Activated naive CD4-positive, alpha-beta T cell treated with anti-CD3 and anti-CD28 coated beads, Interleukin-2, amount 50 U/mL, for 24 hours (primary cell): ENCODE measurements around the gene TXNDC9.
A peak's percentile ranks its signal among the peaks of the same experiment; 100 is the strongest.
"Not testable (repeated sequence)": the region's sequence is repeated elsewhere in the genome, so short reads cannot be mapped to it uniquely, and the experiment has no call there.

Source experiments
- H3K27ac Mint-ChIP-seq: one replicate; pipeline ENCODE4 v1.8.0; 2021; ENCODE audit warnings: mild to moderate bottlenecking, mixed read lengths
- H3K27me3 Mint-ChIP-seq: one replicate; pipeline ENCODE4 v1.8.0; 2021; ENCODE audit warnings: mixed read lengths
- H3K36me3 Mint-ChIP-seq: one replicate; pipeline ENCODE4 v1.8.0; 2021; ENCODE audit warnings: mixed read lengths
- H3K4me1 Mint-ChIP-seq: one replicate; pipeline ENCODE4 v1.8.0; 2021; ENCODE audit warnings: mixed read lengths
- H3K4me3 Mint-ChIP-seq: one replicate; pipeline ENCODE4 v1.8.0; 2021; ENCODE audit warnings: mild to moderate bottlenecking, mixed read lengths
- H3K9me3 Mint-ChIP-seq: one replicate; pipeline ENCODE4 v1.8.0; 2021; ENCODE audit warnings: mixed read lengths

Gene TXNDC9, protein sequence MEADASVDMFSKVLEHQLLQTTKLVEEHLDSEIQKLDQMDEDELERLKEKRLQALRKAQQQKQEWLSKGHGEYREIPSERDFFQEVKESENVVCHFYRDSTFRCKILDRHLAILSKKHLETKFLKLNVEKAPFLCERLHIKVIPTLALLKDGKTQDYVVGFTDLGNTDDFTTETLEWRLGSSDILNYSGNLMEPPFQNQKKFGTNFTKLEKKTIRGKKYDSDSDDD

DNA sequence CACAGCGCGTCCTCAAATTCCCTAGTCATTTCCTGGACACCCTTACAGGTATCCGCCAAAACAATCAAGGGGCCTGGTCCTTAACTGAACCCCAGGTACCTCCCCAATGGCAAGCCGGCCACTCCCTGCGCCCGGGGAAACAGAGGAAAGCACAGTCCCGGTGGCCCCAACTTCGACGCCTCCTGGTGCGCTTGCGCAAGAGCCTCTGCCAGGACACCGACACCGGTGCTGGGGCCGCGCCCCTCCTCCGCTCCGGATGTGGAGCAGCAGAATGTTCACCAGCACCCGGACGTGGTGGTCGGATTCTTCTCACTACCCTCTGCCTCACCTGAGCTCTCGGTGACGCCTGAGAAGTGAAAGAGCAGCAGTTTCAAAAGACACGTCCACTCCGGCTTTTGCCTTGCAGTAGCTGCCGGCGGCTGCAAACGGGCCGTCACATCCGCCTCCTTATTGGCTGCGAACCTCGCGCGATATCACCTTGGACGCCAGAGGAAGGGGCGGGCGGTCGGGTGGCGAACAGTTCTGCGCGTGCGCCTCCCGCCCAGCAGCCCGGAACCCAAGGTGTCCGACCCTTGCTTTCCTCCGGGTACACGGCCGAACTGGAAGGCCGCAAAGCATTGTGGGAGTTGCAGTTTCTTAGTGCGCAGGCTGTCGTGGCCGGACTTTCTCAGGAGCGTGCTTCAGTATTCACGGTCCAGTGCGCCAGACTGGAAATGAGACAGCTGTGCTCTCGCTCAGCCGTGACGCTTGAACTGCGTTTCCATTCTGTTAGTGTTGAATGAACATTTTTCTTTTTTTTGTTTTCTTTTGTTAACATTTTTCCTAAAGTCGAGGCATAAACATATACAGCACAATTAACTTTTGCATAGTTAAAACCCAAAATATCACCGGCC is at the start of gene TXNDC9:
Gene TXNDC9, minus strand, starts transcription at position 423 of the 893 bp plus-strand sequence. CDS start 3,123 bp downstream, outside the sequence.
- H3K4me1 Mint-ChIP-seq: peaks cover 38% of the 10 kb centered on the region
- H3K36me3 Mint-ChIP-seq: peaks cover 3% of the 10 kb centered on the region
- no peak within 1 kb of the TSS for H3K4me3 Mint-ChIP-seq
- H3K9me3 Mint-ChIP-seq: no peaks in the 10 kb centered on the region
- H3K27ac Mint-ChIP-seq: no peak within 1 kb of the TSS
- H3K27me3 Mint-ChIP-seq: no peaks in the 10 kb centered on the region

DNA sequence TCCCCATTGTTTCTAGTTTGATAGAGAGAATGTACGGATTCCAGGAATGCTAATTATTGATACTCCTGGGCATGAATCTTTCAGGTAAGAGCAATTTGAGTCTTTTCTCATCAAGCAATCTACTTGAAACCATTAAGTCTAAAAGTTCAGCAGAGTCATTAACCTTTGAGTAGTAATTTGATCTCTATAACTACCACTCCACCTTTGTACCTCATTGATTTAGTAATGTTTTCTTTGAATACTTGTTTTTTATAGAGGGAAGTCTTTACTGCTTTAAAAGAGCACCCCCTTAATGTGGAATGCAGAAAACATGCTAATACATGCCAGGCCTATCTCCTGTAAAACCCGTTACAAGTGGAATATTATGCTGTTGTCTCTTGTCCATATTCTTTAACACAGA is 46.0 kb upstream of the TXNDC9 start:
- Mint-ChIP-seq H3K27me3 (no peaks in the 10 kb centered on the region), H3K36me3 (peaks cover 37% of the 10 kb centered on the region), H3K27ac (no peak overlapping the region), H3K4me1 (peaks cover 18% of the 10 kb centered on the region), H3K9me3 (no peaks in the 10 kb centered on the region), H3K4me3 (no peak overlapping the region)

DNA sequence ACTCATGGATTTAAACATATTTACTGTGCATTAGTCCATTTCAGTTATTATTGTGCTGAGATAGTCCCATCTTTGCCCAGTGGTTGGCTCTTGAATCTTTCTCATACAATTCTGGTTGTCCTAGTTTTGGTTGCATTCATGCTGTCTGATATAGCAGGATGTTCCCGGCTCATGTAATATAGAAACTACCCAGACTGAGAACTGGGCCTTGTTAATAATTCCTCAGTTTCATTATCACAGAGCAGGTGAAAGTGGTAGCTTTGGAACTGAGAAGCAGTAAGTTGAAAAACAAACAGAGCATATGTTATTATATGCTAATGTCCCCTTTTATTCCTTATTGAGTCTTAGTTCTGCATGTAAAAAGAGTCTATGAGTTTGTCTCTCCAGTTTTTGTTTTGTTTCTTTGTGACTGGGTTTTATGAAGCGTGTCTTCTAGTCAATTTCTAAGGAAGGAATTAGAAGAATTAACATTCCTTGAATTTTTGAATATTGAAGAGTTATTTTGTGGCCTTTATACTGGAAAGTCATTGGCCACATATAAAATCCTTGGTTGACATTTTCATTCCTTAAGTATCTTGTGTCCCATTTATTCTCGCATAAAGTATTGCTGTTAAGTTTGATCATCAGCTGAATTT is 44.4 kb upstream of the TXNDC9 start:
- no peak overlapping the region for H3K4me3 Mint-ChIP-seq
- H3K36me3 Mint-ChIP-seq: peaks cover 40% of the 10 kb centered on the region
- H3K27ac Mint-ChIP-seq: peak overlapping the region; percentile 23
- peaks cover 18% of the 10 kb centered on the region for H3K4me1 Mint-ChIP-seq
- no peaks in the 10 kb centered on the region for H3K27me3 Mint-ChIP-seq
- no peaks in the 10 kb centered on the region for H3K9me3 Mint-ChIP-seq

DNA sequence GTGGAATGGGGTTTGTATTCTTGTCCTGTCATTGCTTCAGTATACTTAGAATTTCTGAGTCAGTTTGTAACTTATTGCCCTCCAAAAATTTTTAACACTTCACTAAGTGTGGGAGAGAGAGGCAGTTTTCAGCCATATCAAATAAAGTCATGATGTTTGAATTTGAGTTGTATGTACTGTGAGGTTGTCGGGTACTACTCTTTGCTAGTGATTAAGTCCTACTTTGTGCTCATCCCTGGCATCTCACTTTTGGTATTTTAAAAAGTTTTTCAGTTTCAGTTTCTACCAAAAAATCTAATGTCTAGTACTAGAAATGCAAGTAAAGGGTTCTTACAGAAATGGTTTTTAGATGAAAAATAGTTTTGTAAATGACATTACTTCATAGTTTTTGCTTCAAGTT is 41.7 kb upstream of the TXNDC9 start:
- peaks cover 45% of the 10 kb centered on the region for H3K36me3 Mint-ChIP-seq
- H3K4me3 Mint-ChIP-seq: no peak overlapping the region
- peak overlapping the region; percentile 74 for H3K27ac Mint-ChIP-seq
- no peaks in the 10 kb centered on the region for H3K27me3 Mint-ChIP-seq
- peaks cover 14% of the 10 kb centered on the region for H3K4me1 Mint-ChIP-seq
- H3K9me3 Mint-ChIP-seq: peaks cover 4% of the 10 kb centered on the region

DNA sequence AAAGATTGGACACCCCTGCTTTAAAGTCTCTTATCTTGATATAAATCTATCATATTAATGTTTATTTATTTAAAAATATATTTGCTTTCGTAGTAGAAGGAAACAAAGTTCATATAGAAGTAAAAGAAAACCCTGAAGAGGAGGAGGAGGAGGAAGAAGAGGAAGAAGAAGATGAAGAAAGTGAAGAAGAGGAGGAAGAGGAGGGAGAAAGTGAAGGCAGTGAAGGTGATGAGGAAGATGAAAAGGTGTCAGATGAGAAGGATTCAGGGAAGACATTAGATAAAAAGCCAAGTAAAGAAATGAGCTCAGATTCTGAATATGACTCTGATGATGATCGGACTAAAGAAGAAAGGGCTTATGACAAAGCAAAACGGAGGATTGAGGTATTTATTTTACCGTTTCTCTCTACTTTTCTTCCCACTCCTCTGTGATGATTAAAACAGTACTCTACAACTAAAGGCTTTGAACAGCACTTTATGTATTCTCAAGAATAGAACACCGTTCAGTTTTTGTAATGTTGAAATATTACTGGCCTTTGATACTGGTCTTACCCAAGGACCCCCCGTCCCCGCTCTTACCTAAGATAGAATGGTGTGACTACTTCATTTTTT is 40.2 kb upstream of the TXNDC9 start:
- Mint-ChIP-seq H3K27me3 (no peaks in the 10 kb centered on the region), H3K27ac (peak overlapping the region; percentile 13)

DNA sequence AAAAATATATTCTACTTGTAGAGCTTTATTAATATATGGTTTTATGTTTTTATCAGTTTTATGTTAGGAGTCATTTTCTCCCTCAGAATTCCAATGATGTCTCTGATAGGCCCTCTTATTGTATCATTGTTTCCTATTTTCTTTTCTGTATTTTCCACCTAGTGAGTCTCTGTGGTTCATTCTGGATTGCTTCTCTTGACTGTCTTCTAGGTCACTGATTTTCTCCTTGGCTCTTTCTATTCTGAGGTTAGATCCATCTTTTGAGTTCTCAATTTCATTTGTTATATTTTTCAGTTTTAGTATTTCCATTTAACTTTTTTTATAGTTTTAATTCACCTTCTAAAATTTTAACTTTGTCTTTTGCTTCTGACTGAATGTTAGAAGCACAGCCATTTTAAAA is 38.6 kb upstream of the TXNDC9 start:
- H3K9me3 Mint-ChIP-seq: peaks cover 4% of the 10 kb centered on the region

More for the DNA sequence above, 40.2 kb upstream of the TXNDC9 start:
- Mint-ChIP-seq H3K4me3 (no peak overlapping the region), H3K4me1 (peaks cover 14% of the 10 kb centered on the region), H3K36me3 (peaks cover 51% of the 10 kb centered on the region), H3K9me3 (peaks cover 4% of the 10 kb centered on the region)

DNA sequence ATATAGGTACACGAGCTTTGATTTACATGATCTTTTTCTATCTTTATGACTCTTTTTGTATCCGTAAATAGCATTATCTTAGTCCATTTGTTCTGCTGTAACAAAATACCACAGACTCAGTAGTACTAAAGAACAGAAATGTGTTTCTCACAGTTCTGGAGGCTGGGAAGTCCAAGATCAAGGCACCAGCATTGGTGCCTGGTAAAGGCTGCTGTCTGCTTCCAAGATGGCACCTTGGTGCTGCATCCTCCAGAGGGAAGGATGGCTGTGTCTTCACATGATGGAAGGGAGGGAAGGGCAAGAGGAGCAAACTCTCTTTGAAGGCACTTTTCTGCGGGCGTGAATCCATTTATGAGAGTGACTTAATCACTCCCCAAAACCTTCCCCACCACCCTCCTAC is 37.0 kb upstream of the TXNDC9 start:
- Mint-ChIP-seq H3K9me3 (peaks cover 4% of the 10 kb centered on the region), H3K4me3 (no peak overlapping the region), H3K36me3 (peaks cover 41% of the 10 kb centered on the region), H3K4me1 (peaks cover 7% of the 10 kb centered on the region), H3K27ac (no peak overlapping the region), H3K27me3 (no peaks in the 10 kb centered on the region)

More for the DNA sequence above, 38.6 kb upstream of the TXNDC9 start:
- H3K27me3 Mint-ChIP-seq: no peaks in the 10 kb centered on the region
- no peak overlapping the region for H3K27ac Mint-ChIP-seq
- H3K4me3 Mint-ChIP-seq: no peak overlapping the region
- peaks cover 7% of the 10 kb centered on the region for H3K4me1 Mint-ChIP-seq
- H3K36me3 Mint-ChIP-seq: peaks cover 43% of the 10 kb centered on the region

DNA sequence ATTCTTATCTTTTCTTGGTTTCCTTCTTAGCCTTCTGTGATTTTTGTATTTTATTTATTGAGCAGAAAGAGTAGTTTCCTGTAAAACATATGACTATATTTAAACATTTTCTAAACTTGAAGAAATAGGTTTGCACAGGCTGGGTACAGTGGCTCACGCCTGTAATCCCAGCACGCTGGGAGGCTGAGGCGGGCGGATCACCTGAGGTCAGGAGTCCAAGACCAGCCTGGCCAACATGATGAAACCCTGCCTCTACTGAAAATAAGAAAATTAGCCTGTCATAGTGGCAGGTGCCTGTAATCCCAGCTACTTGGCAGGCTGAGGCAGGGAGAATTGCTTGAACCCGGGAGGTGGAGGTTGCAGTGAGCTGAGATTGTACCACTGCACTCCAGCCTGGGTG is 32.7 kb upstream of the TXNDC9 start:
- H3K9me3 Mint-ChIP-seq, H3K4me3 Mint-ChIP-seq, H3K27ac Mint-ChIP-seq, H3K27me3 Mint-ChIP-seq, H3K4me1 Mint-ChIP-seq: not testable (repeated sequence)
- H3K36me3 Mint-ChIP-seq: peaks cover 31% of the 10 kb centered on the region

DNA sequence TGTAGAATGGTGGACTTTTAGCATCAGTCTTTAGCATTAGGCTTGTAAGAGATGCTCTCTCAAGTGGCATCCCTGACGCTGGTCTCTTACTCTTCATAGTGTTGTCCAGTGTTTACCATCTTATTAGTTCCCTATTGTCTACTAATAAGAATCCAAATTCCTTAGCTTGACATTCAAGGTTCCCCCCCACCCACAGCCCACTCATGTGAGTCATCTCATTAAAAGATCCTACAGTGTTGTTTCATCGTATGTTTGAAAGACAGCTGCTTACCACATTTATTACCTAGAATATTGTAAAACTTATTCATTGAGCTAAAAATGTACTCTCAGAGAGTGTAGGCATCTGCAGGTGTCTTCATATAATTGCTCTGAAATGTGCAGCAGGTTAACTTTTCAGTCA is 29.5 kb upstream of the TXNDC9 start:
- Mint-ChIP-seq H3K27ac (no peak overlapping the region), H3K9me3 (no peaks in the 10 kb centered on the region), H3K27me3 (no peaks in the 10 kb centered on the region), H3K4me3 (no peak overlapping the region), H3K4me1 (peaks cover 9% of the 10 kb centered on the region), H3K36me3 (peaks cover 24% of the 10 kb centered on the region)

DNA sequence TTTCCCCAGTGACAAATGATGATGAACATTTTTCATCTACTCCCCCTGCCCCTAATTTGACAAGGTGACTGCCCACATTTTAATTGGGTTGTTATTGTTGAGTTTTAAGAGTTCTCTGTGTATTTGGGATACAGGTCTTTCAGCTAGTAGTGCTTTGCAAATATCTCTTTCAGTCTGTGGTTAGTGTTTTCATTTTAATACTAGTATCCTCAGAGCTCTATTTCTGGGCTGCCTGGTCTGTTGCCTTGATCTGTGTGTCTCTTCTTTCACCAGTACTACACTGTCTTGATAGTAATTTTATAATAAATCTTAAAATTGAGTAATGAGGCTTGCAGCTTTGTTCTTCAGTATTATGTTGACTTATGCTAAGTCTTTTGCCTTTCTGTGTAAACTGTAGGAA is 20.7 kb upstream of the TXNDC9 start:
- peaks cover 13% of the 10 kb centered on the region for H3K36me3 Mint-ChIP-seq
- H3K4me3 Mint-ChIP-seq: no peak overlapping the region
- H3K4me1 Mint-ChIP-seq: peaks cover 65% of the 10 kb centered on the region
- no peak overlapping the region for H3K27ac Mint-ChIP-seq
- no peaks in the 10 kb centered on the region for H3K27me3 Mint-ChIP-seq
- H3K9me3 Mint-ChIP-seq: no peaks in the 10 kb centered on the region

DNA sequence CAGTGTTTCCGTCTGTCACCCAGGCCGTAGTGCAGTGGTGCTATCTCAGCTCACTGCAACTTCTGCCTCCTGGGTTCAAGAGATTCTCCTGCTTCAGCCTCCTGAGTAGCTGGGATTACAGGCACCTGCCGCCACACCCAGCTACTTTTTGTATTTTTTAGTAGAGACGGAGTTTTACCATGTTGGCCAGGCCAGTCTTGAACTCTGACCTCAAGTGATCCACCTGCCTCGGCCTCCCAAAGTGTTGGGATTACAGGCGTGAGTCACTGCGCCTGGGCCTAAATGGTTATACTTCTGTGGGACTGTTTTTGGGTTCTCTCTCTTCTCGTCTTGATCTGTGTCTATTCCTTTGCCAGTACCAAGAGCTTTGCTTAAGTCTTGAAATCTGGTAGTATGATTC is 18.7 kb upstream of the TXNDC9 start:
- Mint-ChIP-seq H3K4me3 (peak overlapping the region; percentile 41), H3K4me1 (peaks cover 69% of the 10 kb centered on the region)
- H3K27me3 Mint-ChIP-seq, H3K36me3 Mint-ChIP-seq, H3K9me3 Mint-ChIP-seq, H3K27ac Mint-ChIP-seq: not testable (repeated sequence)

DNA sequence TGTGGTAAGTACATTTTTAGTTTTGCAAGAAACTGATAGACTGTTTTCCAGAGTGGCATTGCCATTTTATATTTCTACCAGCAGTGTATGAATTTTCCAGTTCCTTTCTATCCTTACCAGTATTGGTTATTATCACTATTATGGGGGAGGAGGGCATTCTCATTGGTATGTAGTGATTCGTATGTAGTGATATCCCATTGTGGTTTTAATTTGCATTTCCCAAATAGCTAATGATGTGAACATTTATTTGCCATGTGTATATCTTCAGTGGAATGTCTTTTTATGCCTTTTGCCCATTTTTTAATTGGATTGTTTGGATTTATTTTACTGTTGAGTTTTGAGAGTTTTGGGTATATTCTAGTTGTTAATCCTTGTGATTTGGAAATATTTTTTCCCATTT is 17.9 kb upstream of the TXNDC9 start:
- Mint-ChIP-seq H3K4me1 (peaks cover 75% of the 10 kb centered on the region), H3K9me3 (no peaks in the 10 kb centered on the region), H3K27me3 (no peaks in the 10 kb centered on the region), H3K27ac (no peak overlapping the region), H3K4me3 (peak overlapping the region; percentile 9), H3K36me3 (peaks cover 8% of the 10 kb centered on the region)

DNA sequence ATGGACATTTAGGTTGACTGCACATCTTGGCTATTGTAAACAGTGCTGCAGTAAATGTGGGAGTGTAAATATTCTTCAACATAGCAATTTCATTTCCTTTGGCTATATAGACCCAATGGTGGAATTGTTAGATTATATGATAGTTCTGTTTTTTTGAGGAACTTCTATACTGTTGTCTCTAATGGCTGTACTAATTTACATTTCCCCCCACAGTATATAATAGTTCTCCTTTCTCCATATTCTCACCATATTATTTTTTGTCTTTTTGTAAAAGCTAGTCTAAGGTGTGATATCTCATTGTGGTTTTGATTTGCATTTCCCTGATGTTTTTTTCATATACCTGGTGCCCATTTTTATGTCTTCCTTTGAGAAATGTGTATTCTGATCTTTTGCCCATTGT is 14.1 kb upstream of the TXNDC9 start:
- Mint-ChIP-seq H3K9me3 (no peaks in the 10 kb centered on the region), H3K4me3 (peak overlapping the region; percentile 37), H3K36me3 (peaks cover 7% of the 10 kb centered on the region), H3K27me3 (no peaks in the 10 kb centered on the region), H3K27ac (no peak overlapping the region), H3K4me1 (peaks cover 79% of the 10 kb centered on the region)

DNA sequence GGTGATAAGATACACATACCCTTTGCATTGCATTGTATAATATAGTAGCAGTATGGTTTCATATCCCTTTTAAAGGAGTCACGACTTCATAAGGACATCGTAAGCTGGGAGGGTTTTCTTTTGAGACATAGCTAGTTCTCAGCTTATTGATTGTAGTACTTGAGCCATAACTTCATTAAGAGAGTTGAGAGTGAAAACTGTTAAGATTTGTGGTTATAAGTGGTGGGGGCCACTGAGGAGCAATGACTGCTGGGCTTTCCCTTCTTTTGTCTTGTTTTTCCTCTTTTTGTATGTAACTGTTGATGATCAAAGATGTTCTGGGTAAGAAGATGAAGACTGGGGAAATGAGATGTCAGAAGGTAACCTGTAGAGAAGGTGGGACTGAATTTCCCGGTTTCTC is 12.0 kb upstream of the TXNDC9 start:
- H3K9me3 Mint-ChIP-seq: no peaks in the 10 kb centered on the region
- H3K27ac Mint-ChIP-seq: peak overlapping the region; percentile 90
- peaks cover 77% of the 10 kb centered on the region for H3K4me1 Mint-ChIP-seq
- H3K36me3 Mint-ChIP-seq: peaks cover 2% of the 10 kb centered on the region
- peak overlapping the region; percentile 37 for H3K4me3 Mint-ChIP-seq
- H3K27me3 Mint-ChIP-seq: no peaks in the 10 kb centered on the region

DNA sequence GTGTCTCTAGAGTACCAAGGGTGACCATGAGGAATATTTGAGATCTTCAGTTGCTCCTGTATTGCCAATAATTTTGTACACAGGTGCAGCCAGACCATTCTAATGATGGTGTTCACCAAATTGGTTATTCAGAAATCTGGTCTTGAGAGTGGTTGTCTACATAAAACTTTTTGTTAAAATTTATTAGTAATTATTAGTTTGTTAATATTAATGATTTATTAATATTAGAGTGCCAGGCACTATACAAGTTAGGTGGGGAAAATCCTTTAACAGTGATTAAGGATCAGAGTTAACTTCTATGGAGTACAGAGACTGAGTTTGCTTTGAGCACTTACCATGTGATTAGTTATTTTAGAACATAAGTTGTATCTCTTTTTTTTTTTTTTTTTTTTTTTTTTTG is 10.1 kb upstream of the TXNDC9 start:
- Mint-ChIP-seq H3K9me3 (no peaks in the 10 kb centered on the region), H3K4me1 (peaks cover 85% of the 10 kb centered on the region), H3K27me3 (no peaks in the 10 kb centered on the region), H3K27ac (no peak overlapping the region), H3K36me3 (peaks cover 2% of the 10 kb centered on the region), H3K4me3 (no peak overlapping the region)

DNA sequence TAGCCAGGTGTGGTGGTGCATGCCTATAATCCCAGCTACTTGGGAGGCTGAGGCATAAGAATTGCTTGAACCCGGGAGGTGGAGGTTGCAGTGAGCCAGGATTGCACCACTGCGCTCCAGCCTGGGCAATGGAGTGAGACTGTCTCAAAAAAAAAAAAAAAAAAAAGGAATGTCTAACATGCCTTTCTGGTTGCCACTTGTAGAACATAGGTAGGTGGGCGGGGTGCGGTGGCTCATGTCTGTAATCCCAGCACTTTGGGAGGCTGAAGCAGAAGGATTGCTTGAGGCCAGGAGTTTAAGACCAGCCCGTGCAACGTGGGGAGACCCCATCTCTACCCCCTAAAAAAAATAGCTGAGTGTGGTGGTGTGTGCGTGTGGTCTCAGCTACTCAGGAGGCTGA is 9.3 kb upstream of the TXNDC9 start:
- H3K4me3 Mint-ChIP-seq, H3K27ac Mint-ChIP-seq, H3K27me3 Mint-ChIP-seq, H3K9me3 Mint-ChIP-seq, H3K36me3 Mint-ChIP-seq: not testable (repeated sequence)
- H3K4me1 Mint-ChIP-seq: peaks cover 85% of the 10 kb centered on the region
